IMR-90 (cell line): ENCODE measurements around the gene ZSCAN16.

Experiments
- CHD1 ChIP-seq: IDR thresholded peaks from 2 replicates; pipeline ENCODE4 v1.6.1; 2012; ENCODE audit warnings: low read depth, low read length, improper control_type of control experiment
- CTCF ChIP-seq: conservative IDR thresholded peaks from 2 replicates; pipeline ENCODE4 v1.5.1; 2012; ENCODE audit warnings: mild to moderate bottlenecking, low read depth, low read length, improper control_type of control experiment
- MAZ ChIP-seq: IDR thresholded peaks from 2 replicates; pipeline ENCODE4 v1.6.1; 2012; ENCODE audit warnings: low read depth, mild to moderate bottlenecking, low read length, improper control_type of control experiment, moderate library complexity, borderline replicate concordance
- MXI1 ChIP-seq: IDR thresholded peaks from 2 replicates; pipeline ENCODE4 v1.6.1; 2012; ENCODE audit warnings: low read depth, mild to moderate bottlenecking, low read length, moderate library complexity, borderline replicate concordance
- NFE2L2 ChIP-seq: fragments of 150-350 bp; IDR thresholded peaks from 2 replicates; pipeline ENCODE4 v1.6.1; 2016; ENCODE audit warnings: low read depth, mild to moderate bottlenecking, low read length
- POLR2A ChIP-seq: IDR thresholded peaks from 2 replicates; pipeline ENCODE4 v1.6.1; 2012; ENCODE audit warnings: mild to moderate bottlenecking, low read depth, low read length
- RFX5 ChIP-seq: IDR thresholded peaks from 2 replicates; pipeline ENCODE4 v1.8.0; 2012; ENCODE audit warnings: low read depth, mild to moderate bottlenecking, low read length, moderate library complexity
- SMC3 ChIP-seq: fragments of 150-350 bp; IDR thresholded peaks from 2 replicates; pipeline ENCODE4 v1.6.1; 2016; ENCODE audit warnings: low read depth, mild to moderate bottlenecking, antibody characterized with exemption, low read length, moderate library complexity

- TF ChIP-seq CTCF (no peak), MXI1 (no peak), SMC3 (no peak), POLR2A (no peak), MAZ (no peak), CHD1 (no peak), RFX5 (no peak), NFE2L2 (no peak)
Measured at GRCh38 chr6:28124971-28125353, 553 bp downstream of the ZSCAN16 start.
